DND-41 (cell line): Measurements from ENCODE around the gene ZIC4.
A peak's percentile ranks its signal among the peaks of the same experiment; 100 is the strongest.

Experiments
- ATAC-seq: fragments of 200-7000 bp; cut with Tn5 transposase; 3 replicates; pipeline ENCODE4 v1.9.1; 2021; ENCODE audit warnings: low read depth; ENCODE audit not compliant: insufficient read depth
- DNase-seq: peaks from one replicate; pipeline ENCODE4 v3.0.0-alpha.2; 2020
- H2AFZ ChIP-seq: 2 replicates; pipeline ENCODE4 v1.6.0; 2012; ENCODE audit warnings: low read depth, low read length
- H3K27ac ChIP-seq: 2 replicates; pipeline ENCODE4 v1.5.1; 2012; ENCODE audit warnings: low read length, inconsistent platforms
- H3K27me3 ChIP-seq: fragments of 200-600 bp; sonication (generic); 2 replicates; pipeline ENCODE4 v1.6.0; 2012; ENCODE audit warnings: low read length, mild to moderate bottlenecking, inconsistent platforms; ENCODE audit not compliant: insufficient read depth, poor library complexity
- H3K36me3 ChIP-seq: 2 replicates; pipeline ENCODE4 v1.5.1; 2012; ENCODE audit warnings: low read length, inconsistent platforms; ENCODE audit not compliant: insufficient read depth
- H3K4me1 ChIP-seq: 2 replicates; pipeline ENCODE4 v1.5.1; 2012; ENCODE audit warnings: mild to moderate bottlenecking, low read length; ENCODE audit not compliant: insufficient read depth
- H3K4me2 ChIP-seq: 2 replicates; pipeline ENCODE4 v1.6.0; 2012; ENCODE audit warnings: mild to moderate bottlenecking, moderate library complexity, low read length, inconsistent platforms; ENCODE audit not compliant: insufficient read depth
- H3K4me3 ChIP-seq, 2 experiments: fragments of 200-600 bp in 1 of 2; shearing (Covaris generic) in 1 of 2; 2 replicates each; pipeline ENCODE4 v1.5.1; 2012 to 2016; ENCODE audit warnings: inconsistent platforms in 2 of 2, low read length in 2 of 2, mild to moderate bottlenecking in 2 of 2, low read depth in 1 of 2, moderate library complexity in 1 of 2
- H3K79me2 ChIP-seq: 2 replicates; pipeline ENCODE4 v1.6.0; 2012; ENCODE audit warnings: low read length, inconsistent platforms; ENCODE audit not compliant: insufficient read depth
- H3K9ac ChIP-seq: 2 replicates; pipeline ENCODE4 v1.6.0; 2012; ENCODE audit warnings: low read depth, mild to moderate bottlenecking, inconsistent platforms, low read length, moderate library complexity
- H3K9me3 ChIP-seq: 2 replicates; pipeline ENCODE4 v1.5.1; 2012; ENCODE audit warnings: low read length, moderate library complexity, mild to moderate bottlenecking, inconsistent platforms; ENCODE audit not compliant: insufficient read depth, severe bottlenecking
- H4K20me1 ChIP-seq: 2 replicates; pipeline ENCODE4 v1.6.0; 2012; ENCODE audit warnings: low read length; ENCODE audit not compliant: insufficient read depth
- EZH2 ChIP-seq: IDR thresholded peaks from 3 replicates; pipeline ENCODE4 v1.6.1; 2012; ENCODE audit warnings: borderline replicate concordance, low read depth, mild to moderate bottlenecking, moderate library complexity, low read length, inconsistent platforms; ENCODE audit not compliant: severe bottlenecking
- TF ChIP-seq, protein P1 (sequence below): IDR thresholded peaks from 2 replicates; pipeline ENCODE4 v1.5.1; 2012; ENCODE audit warnings: borderline replicate concordance, low read length, moderate library complexity, mild to moderate bottlenecking; ENCODE audit not compliant: poor library complexity, severe bottlenecking; ENCODE audit errors: extremely low read depth

ZIC4 gene

DNA sequence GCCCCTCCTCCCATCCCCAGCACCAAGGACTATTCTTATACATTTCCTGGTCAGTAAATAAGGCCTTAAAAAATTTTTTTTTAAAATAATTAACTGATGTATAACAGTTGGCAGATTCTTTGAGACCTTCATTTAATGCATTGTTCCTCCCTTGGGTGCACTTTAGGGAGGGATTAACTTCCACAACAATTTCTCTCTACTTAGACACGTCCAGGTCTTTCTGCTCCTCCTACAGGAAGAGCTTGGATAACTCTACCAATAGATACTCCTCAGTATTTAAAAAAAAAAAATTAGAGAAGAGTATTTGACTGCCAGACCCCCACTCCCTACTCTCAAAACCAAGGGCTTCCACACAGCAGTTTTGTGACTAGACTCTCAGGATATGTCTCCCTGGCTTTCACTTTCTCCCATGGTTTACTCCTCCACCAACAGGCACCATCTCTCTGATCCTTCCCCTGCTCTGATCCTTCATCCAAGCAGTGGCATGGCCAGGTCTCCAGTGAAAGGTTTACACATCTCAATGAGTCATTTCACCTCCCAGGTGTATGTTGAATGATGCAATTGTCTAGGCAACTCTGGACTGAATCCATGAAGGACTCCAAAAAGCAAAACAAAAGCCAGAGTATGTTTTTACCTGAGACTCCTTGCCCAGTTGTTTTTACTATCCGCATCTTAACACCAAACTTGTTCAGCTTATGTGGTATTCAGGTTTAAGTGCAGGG, 7.4 kb downstream of the ZIC4 start:
- Histone ChIP-seq H2AFZ (peak overlapping the region; percentile 16; the same call in 1 of the 2 replicates), H3K27me3 (no peaks in the 10 kb centered on the region), H3K4me2 (no peak overlapping the region), H4K20me1 (no peaks in the 10 kb centered on the region), H3K9ac (no peak overlapping the region), H3K4me1 (no peaks in the 10 kb centered on the region), H3K9me3 (peaks cover 12% of the 10 kb centered on the region), H3K36me3 (no peaks in the 10 kb centered on the region), H3K4me3 (no peak overlapping the region), H3K27ac (no peak overlapping the region), H3K79me2 (no peaks in the 10 kb centered on the region)
- DNase-seq: no peak
- TF ChIP-seq EZH2: no peak
- TF ChIP-seq, protein P1, sequence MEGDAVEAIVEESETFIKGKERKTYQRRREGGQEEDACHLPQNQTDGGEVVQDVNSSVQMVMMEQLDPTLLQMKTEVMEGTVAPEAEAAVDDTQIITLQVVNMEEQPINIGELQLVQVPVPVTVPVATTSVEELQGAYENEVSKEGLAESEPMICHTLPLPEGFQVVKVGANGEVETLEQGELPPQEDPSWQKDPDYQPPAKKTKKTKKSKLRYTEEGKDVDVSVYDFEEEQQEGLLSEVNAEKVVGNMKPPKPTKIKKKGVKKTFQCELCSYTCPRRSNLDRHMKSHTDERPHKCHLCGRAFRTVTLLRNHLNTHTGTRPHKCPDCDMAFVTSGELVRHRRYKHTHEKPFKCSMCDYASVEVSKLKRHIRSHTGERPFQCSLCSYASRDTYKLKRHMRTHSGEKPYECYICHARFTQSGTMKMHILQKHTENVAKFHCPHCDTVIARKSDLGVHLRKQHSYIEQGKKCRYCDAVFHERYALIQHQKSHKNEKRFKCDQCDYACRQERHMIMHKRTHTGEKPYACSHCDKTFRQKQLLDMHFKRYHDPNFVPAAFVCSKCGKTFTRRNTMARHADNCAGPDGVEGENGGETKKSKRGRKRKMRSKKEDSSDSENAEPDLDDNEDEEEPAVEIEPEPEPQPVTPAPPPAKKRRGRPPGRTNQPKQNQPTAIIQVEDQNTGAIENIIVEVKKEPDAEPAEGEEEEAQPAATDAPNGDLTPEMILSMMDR: no peak
- ATAC-seq: no peak

DNA sequence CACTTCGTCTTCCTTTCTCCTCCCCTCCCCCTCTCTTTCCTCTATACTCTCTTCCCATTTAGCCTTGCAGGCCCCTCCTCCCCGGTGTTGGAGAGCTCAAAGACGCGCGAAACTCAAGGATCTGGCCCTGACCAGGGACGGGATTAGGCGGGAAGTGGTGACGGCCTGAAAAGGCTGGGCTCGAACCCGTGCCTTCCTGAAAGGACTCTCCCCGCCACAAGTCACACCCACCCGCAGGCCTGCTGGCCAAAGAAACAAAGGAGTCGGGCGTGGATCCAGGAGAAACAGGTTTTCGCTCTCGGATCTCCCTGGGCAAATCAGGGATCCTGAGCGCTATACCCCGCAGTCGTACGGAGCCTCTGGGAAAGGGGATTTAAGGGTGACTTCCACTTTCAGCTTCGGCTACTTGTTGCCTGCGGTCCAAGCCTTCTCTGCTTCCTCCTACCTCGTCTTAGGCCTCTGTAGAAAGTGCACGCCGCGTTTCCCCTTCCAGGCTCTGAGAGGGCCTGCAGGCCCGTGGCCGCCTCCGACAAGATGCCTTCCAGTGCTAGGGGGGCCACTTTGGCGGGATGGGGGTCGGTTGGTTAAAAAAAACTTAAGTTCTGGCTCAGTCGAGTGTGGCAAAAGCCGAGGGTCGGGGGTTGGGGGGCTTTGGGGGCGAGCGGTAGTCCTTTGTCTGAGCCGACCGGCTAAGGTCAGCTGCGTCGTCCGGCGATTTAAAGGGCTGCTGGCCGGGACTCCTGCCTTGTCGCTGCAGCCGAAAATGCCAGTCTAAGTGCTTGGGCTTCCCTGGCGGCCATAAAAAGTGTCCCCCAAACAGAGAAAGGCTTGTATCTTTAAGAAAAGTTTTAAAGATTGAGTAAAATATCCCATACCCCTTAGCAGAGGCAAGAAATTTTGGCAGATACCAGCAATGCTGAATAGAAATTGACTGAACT, 8.2 kb downstream of the ZIC4 start:
- Histone ChIP-seq H4K20me1 (no peaks in the 10 kb centered on the region), H3K9me3 (peaks cover 14% of the 10 kb centered on the region), H3K4me1 (no peaks in the 10 kb centered on the region), H3K36me3 (no peaks in the 10 kb centered on the region), H3K4me2 (no peak overlapping the region), H3K4me3 (no peak overlapping the region), H3K79me2 (no peaks in the 10 kb centered on the region), H3K9ac (no peak overlapping the region), H2AFZ (no peak overlapping the region; the same call in 1 of the 2 replicates), H3K27me3 (no peaks in the 10 kb centered on the region), H3K27ac (no peak overlapping the region)
- TF ChIP-seq, protein P1: no peak
- no peak for TF ChIP-seq EZH2
- DNase-seq (no peak), ATAC-seq (no peak)

DNA sequence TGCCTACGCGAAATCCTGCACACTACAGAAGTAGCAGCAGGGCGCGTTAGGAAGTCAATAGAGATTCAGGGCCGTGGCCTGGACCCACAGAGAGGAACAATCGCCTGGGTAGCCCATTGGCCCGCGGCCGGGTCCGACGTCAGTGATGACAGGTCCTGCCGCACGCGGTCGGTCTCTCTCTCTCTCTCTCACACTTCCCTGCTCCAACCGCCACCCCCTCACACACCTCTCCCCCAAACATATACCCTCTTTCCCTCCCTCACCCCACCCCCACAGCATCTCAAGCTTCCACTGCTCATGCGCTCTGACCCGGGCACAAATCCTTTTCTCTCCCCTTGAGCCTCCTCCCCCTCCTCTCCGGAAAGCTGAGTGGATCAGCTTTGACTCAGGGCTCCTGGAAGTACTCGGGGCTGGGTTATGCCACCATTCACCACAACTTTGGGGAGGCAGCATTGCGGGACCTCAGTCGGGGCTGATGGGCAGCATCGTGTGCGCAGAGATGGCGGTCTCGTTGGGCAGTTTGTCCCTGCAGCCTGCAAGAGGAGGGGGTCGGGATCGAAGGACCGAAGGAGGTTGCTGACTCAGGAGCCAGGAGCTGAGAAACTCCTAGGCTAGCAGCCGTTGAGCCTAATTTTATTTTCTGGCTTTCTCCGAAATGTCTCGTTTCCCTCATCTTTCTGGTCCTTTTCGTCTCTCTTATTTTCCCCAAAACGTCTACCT, 9.0 kb downstream of the ZIC4 start:
- H3K9me3 ChIP-seq: peaks cover 20% of the 10 kb centered on the region
- H3K27ac ChIP-seq: no peak overlapping the region
- no peaks in the 10 kb centered on the region for H3K4me1 ChIP-seq
- no peaks in the 10 kb centered on the region for H3K27me3 ChIP-seq
- no peak overlapping the region for H3K9ac ChIP-seq
- no peak overlapping the region for H2AFZ ChIP-seq
- H3K4me2 ChIP-seq: no peak overlapping the region
- no peaks in the 10 kb centered on the region for H3K79me2 ChIP-seq
- no peaks in the 10 kb centered on the region for H4K20me1 ChIP-seq
- no peaks in the 10 kb centered on the region for H3K36me3 ChIP-seq
- ATAC-seq (no peak), DNase-seq (no peak)
- TF ChIP-seq, protein P1: no peak
- TF ChIP-seq EZH2: no peak
- no peak overlapping the region for H3K4me3 ChIP-seq
